Transverse colon (tissue), 4 donors: ENCODE data around the gene CORO2B.

Experiments
- EP300 ChIP-seq: sonication (generic); formaldehyde crosslinking; IDR thresholded peaks from one replicate; pipeline ENCODE4 v1.6.1; 2017; ENCODE audit warnings: antibody characterized with exemption, low read depth
- POLR2A ChIP-seq: fragments of 450-650 bp; IDR thresholded peaks from one replicate; pipeline ENCODE4 v1.6.1; 2016; ENCODE audit warnings: antibody characterized with exemption, mild to moderate bottlenecking, moderate library complexity
- POLR2AphosphoS5 ChIP-seq, 3 donors: sonication (generic); formaldehyde crosslinking; IDR thresholded peaks; one replicate each; pipeline ENCODE4 v1.6.1; 2016; ENCODE audit warnings: antibody characterized with exemption in 3 of 3
- TF ChIP-seq, protein P1 (sequence below), 5 experiments: fragments of 200-600 bp in 3 of 5; fragments of 450-650 bp in 2 of 5; sonication (generic) in 3 of 5; IDR thresholded peaks; 1 replicate in 2 of 5; 2 replicates in 3 of 5; pipeline ENCODE4 v1.5.1; 2016 to 2017; ENCODE audit warnings: antibody characterized with exemption in 5 of 5, inconsistent platforms in 3 of 5, mild to moderate bottlenecking in 2 of 5, moderate library complexity in 1 of 5

DNA sequence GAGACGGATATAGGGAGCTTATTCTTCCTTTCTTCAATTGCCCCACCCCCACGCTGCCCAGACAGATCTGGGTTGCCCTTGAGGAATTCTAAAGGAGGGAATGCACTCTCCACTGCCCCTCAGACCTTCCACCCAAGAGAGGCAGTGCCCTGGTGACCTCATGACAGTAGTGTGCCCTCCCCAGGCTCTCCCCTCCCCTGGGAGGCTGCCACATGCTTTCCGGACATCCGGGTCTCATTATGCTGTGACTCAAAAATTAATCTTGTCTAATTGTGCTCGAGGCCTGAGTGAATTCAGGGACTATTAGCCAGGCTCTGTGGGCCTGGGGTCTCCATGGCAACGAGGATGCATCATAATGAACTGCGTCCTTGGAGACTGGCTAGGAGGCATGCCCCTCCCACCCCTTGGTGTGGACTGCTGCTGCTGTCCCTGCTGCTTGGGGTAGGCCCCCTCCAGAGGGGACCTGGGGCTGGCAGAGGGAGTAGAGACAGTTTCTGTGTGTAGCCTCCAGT, 20.8 kb downstream of the CORO2B start:
- no peak for TF ChIP-seq POLR2AphosphoS5 (IDR thresholded peaks at IDR 0.05)
- TF ChIP-seq, protein P1, sequence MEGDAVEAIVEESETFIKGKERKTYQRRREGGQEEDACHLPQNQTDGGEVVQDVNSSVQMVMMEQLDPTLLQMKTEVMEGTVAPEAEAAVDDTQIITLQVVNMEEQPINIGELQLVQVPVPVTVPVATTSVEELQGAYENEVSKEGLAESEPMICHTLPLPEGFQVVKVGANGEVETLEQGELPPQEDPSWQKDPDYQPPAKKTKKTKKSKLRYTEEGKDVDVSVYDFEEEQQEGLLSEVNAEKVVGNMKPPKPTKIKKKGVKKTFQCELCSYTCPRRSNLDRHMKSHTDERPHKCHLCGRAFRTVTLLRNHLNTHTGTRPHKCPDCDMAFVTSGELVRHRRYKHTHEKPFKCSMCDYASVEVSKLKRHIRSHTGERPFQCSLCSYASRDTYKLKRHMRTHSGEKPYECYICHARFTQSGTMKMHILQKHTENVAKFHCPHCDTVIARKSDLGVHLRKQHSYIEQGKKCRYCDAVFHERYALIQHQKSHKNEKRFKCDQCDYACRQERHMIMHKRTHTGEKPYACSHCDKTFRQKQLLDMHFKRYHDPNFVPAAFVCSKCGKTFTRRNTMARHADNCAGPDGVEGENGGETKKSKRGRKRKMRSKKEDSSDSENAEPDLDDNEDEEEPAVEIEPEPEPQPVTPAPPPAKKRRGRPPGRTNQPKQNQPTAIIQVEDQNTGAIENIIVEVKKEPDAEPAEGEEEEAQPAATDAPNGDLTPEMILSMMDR (IDR thresholded peaks at IDR 0.05), result no peak
- TF ChIP-seq POLR2A, result no peak
- no peak for TF ChIP-seq EP300
